Measurements from ENCODE around the gene TNN. TPM values are rescaled to one million over a fixed set of nuclear protein-coding genes. Genes with fewer than 3 reads are reported as not detected.

The TNN gene
- total and polyA plus RNA-seq, 12 donors: 0.11 to 0.50 (median 0.23) TPM; not detected in 2

- Histone ChIP-seq H3K27ac (no peak overlapping the region), H3K4me3 (no peak overlapping the region), H3K9me3 (replicated peaks in 1 of 3) (no peaks in the 10 kb centered on the region), H3K27me3 (no peaks in the 10 kb centered on the region), H3K4me1 (replicated peaks in 1 of 2) (no peaks in the 10 kb centered on the region), H3K36me3 (replicated peaks in 1 of 2) (no peaks in the 10 kb centered on the region)
- intact Hi-C loops (cut with DNase I): no loop called here
- WGBS, 4 donors: 47 to 59% (median 50%) methylated on average over 6 to 7 of the region's 7 CpGs
- TF ChIP-seq, protein P1, sequence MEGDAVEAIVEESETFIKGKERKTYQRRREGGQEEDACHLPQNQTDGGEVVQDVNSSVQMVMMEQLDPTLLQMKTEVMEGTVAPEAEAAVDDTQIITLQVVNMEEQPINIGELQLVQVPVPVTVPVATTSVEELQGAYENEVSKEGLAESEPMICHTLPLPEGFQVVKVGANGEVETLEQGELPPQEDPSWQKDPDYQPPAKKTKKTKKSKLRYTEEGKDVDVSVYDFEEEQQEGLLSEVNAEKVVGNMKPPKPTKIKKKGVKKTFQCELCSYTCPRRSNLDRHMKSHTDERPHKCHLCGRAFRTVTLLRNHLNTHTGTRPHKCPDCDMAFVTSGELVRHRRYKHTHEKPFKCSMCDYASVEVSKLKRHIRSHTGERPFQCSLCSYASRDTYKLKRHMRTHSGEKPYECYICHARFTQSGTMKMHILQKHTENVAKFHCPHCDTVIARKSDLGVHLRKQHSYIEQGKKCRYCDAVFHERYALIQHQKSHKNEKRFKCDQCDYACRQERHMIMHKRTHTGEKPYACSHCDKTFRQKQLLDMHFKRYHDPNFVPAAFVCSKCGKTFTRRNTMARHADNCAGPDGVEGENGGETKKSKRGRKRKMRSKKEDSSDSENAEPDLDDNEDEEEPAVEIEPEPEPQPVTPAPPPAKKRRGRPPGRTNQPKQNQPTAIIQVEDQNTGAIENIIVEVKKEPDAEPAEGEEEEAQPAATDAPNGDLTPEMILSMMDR (IDR thresholded peaks at IDR 0.05): no peak
- no peak for TF ChIP-seq POLR2A (IDR thresholded peaks at IDR 0.05)
- DNase-seq: no peak
These were observed 78.4 kb downstream of the TNN start for GRCh38 chr1:175145899-175146528.

GRCh38 chr1:175146529-175147213 is 79.0 kb downstream of the TNN start:
- H3K27ac ChIP-seq: no peak overlapping the region
- no peaks in the 10 kb centered on the region for H3K27me3 ChIP-seq
- no peaks in the 10 kb centered on the region for H3K36me3 ChIP-seq (replicated peaks in 1 of 2)
- DNase-seq: peak; percentile 54 to 82 (median 67)
- H3K4me3 ChIP-seq: no peak overlapping the region
- no peaks in the 10 kb centered on the region for H3K9me3 ChIP-seq (replicated peaks in 1 of 3)
- H3K4me1 ChIP-seq (replicated peaks in 1 of 2): no peaks in the 10 kb centered on the region
- WGBS, 4 donors: 27 to 35% (median 30%) methylated on average over 21 of the region's 21 CpGs
- TF ChIP-seq, protein P1 (IDR thresholded peaks at IDR 0.05): peak; percentile 41 to 77 (median 70)
- no peak for TF ChIP-seq POLR2A (IDR thresholded peaks at IDR 0.05)
- intact Hi-C loops (cut with DNase I): no loop called here

- Histone ChIP-seq H3K4me1 (replicated peaks in 1 of 2) (no peaks in the 10 kb centered on the region), H3K27ac (no peak overlapping the region), H3K4me3 (no peak overlapping the region), H3K27me3 (no peaks in the 10 kb centered on the region), H3K9me3 (replicated peaks in 1 of 3) (no peaks in the 10 kb centered on the region), H3K36me3 (replicated peaks in 1 of 2) (no peaks in the 10 kb centered on the region)
- intact Hi-C loops (cut with DNase I): no loop called here
- no peak for TF ChIP-seq POLR2A (IDR thresholded peaks at IDR 0.05)
- TF ChIP-seq, protein P1 (IDR thresholded peaks at IDR 0.05): no peak
- 89 to 93% (median 91%) methylated on average over 5 of the region's 5 CpGs for WGBS, 4 donors
- no peak for DNase-seq
These were observed 79.9 kb downstream of the TNN start for GRCh38 chr1:175147569-175147968.

- no peak overlapping the region for H3K27ac ChIP-seq
- no peak overlapping the region for H3K4me3 ChIP-seq
- TF ChIP-seq, protein P1 (IDR thresholded peaks at IDR 0.05): no peak
- no peak for TF ChIP-seq POLR2A (IDR thresholded peaks at IDR 0.05)
- H3K36me3 ChIP-seq (replicated peaks in 1 of 2): no peaks in the 10 kb centered on the region
- intact Hi-C loops (cut with DNase I): no loop called here
- 58 to 74% (median 70%) methylated on average over 7 of the region's 7 CpGs for WGBS, 4 donors
- H3K9me3 ChIP-seq (replicated peaks in 1 of 3): no peaks in the 10 kb centered on the region
- no peaks in the 10 kb centered on the region for H3K4me1 ChIP-seq (replicated peaks in 1 of 2)
- no peaks in the 10 kb centered on the region for H3K27me3 ChIP-seq
- DNase-seq: no peak
These were observed 80.4 kb downstream of the TNN start for GRCh38 chr1:175148068-175148467.
